Middle frontal gyrus (tissue), 1 donor: ENCODE measurements around the gene TTC27.

Experiments used
- DNase-seq: peaks from one replicate; pipeline ENCODE4 v3.0.0-alpha.2; 2015; ENCODE audit warnings: low spot score; ENCODE audit errors: extremely low spot score

The TTC27 gene

GRCh38 chr2:32668254-32668653 lies 40.4 kb downstream of the TTC27 start:
- no peak for DNase-seq

- no peak for DNase-seq
Measured at GRCh38 chr2:32671885-32672533, 44.2 kb downstream of the TTC27 start.

- no peak for DNase-seq
Measured at GRCh38 chr2:32678825-32679224, 51.0 kb downstream of the TTC27 start.

GRCh38 chr2:32680942-32681341 lies 53.1 kb downstream of the TTC27 start:
- no peak for DNase-seq

- no peak for DNase-seq
Measured at GRCh38 chr2:32683520-32684086, 55.8 kb downstream of the TTC27 start.

- DNase-seq: no peak
Measured at GRCh38 chr2:32688541-32688940, 60.7 kb downstream of the TTC27 start.

- DNase-seq: no peak
Measured at GRCh38 chr2:32691678-32692077, 63.8 kb downstream of the TTC27 start.

GRCh38 chr2:32696439-32696838 lies 68.6 kb downstream of the TTC27 start:
- DNase-seq: no peak

GRCh38 chr2:32697156-32697555 lies 69.3 kb downstream of the TTC27 start:
- no peak for DNase-seq

GRCh38 chr2:32699151-32699550 lies 71.3 kb downstream of the TTC27 start:
- no peak for DNase-seq

- no peak for DNase-seq
Measured at GRCh38 chr2:32701806-32702205, 74.0 kb downstream of the TTC27 start.

GRCh38 chr2:32702303-32703064 lies 74.6 kb downstream of the TTC27 start:
- DNase-seq: no peak

- DNase-seq: no peak
Measured at GRCh38 chr2:32706815-32707579, 79.1 kb downstream of the TTC27 start.

- no peak for DNase-seq
Measured at GRCh38 chr2:32711219-32711618, 83.4 kb downstream of the TTC27 start.

- DNase-seq: no peak
Measured at GRCh38 chr2:32711908-32712501, 84.2 kb downstream of the TTC27 start.

GRCh38 chr2:32712870-32713269 lies 85.0 kb downstream of the TTC27 start:
- no peak for DNase-seq

- no peak for DNase-seq
Measured at GRCh38 chr2:32714521-32714920, 86.7 kb downstream of the TTC27 start.

GRCh38 chr2:32715391-32715841 lies 87.6 kb downstream of the TTC27 start:
- DNase-seq: no peak

- no peak for DNase-seq
Measured at GRCh38 chr2:32715981-32716380, 88.1 kb downstream of the TTC27 start.

GRCh38 chr2:32716598-32716997 lies 88.7 kb downstream of the TTC27 start:
- DNase-seq: no peak

- no peak for DNase-seq
Measured at GRCh38 chr2:32718752-32719151, 90.9 kb downstream of the TTC27 start.
